NT2/D1 (cell line): ENCODE results near the gene CANT1.

Source experiments
- SUZ12 ChIP-seq: IDR thresholded peaks from 2 replicates; pipeline ENCODE4 v1.6.1; 2011; ENCODE audit not compliant: insufficient read length, insufficient read depth; ENCODE audit errors: extremely low read depth
- YY1 ChIP-seq: IDR thresholded peaks from 2 replicates; pipeline ENCODE4 v1.6.1; 2011; ENCODE audit not compliant: insufficient read length, insufficient read depth

DNA sequence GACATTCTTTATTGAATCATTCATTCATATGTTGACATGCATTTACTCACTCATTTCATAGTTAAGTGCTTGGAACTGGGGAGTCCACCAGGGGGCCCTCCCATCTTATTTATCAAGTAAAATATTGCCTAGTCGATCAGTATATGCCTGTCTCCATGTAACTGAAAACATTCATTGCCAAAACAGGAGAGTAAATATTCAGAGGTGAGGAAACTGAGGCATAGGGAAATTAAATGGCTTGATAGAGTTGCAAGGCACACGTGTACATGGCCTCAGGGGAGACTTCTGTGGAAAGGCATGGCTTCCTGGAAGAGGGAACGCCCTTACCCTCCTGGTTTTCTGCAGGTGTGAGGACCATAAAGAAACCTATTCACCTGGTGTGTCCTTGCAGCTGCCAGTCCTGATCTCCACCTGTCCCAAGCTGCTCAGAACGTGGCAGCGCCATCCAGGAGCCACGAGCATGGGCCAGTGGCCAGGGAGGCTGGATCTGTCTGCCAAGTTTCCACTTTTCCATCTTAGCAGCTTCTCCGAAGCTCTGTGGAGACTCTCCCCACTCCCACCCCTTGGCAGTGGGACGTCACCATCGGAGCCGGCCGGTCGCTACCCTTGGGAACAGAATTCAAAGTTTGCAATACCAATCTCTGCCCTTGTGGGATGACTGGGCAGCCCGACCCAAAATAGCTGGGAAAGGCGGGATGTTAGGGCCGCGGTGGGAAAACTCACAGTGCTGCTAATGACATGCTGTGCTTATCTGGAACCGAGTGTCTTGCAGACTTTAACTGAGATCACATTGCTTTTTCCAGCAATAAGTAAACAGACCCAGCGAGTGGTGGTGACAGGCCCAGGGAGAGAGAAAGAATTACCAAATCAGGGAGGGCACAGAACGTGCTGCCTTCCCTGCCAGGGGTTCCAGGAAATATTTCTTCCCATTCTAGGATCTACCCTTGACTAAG is 10.3 kb upstream of the CANT1 start:
- TF ChIP-seq SUZ12 (no peak), YY1 (no peak)
